VCaP (cell line): ENCODE measurements around the gene DPEP1.

Source experiments
- H3K27ac ChIP-seq: fragments of 450-650 bp; 2 replicates; pipeline ENCODE4 v1.5.1; 2017
- TF ChIP-seq, protein P1 (sequence below): fragments of 450-650 bp; conservative IDR thresholded peaks from 2 replicates; pipeline ENCODE4 v1.5.1; 2017; ENCODE audit warnings: mild to moderate bottlenecking, moderate library complexity

Gene DPEP1

GRCh38 chr16:89575247-89576152 is 37.9 kb upstream of the DPEP1 start, which contains the start of gene CPNE7:
TSS of gene CPNE7 (plus strand) at chr16:89575758. CDS start at chr16:89575898, 140 bp downstream.
- H3K27ac ChIP-seq = no peak within 1 kb of the TSS
- TF ChIP-seq, protein P1, sequence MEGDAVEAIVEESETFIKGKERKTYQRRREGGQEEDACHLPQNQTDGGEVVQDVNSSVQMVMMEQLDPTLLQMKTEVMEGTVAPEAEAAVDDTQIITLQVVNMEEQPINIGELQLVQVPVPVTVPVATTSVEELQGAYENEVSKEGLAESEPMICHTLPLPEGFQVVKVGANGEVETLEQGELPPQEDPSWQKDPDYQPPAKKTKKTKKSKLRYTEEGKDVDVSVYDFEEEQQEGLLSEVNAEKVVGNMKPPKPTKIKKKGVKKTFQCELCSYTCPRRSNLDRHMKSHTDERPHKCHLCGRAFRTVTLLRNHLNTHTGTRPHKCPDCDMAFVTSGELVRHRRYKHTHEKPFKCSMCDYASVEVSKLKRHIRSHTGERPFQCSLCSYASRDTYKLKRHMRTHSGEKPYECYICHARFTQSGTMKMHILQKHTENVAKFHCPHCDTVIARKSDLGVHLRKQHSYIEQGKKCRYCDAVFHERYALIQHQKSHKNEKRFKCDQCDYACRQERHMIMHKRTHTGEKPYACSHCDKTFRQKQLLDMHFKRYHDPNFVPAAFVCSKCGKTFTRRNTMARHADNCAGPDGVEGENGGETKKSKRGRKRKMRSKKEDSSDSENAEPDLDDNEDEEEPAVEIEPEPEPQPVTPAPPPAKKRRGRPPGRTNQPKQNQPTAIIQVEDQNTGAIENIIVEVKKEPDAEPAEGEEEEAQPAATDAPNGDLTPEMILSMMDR = no peak

DNA sequence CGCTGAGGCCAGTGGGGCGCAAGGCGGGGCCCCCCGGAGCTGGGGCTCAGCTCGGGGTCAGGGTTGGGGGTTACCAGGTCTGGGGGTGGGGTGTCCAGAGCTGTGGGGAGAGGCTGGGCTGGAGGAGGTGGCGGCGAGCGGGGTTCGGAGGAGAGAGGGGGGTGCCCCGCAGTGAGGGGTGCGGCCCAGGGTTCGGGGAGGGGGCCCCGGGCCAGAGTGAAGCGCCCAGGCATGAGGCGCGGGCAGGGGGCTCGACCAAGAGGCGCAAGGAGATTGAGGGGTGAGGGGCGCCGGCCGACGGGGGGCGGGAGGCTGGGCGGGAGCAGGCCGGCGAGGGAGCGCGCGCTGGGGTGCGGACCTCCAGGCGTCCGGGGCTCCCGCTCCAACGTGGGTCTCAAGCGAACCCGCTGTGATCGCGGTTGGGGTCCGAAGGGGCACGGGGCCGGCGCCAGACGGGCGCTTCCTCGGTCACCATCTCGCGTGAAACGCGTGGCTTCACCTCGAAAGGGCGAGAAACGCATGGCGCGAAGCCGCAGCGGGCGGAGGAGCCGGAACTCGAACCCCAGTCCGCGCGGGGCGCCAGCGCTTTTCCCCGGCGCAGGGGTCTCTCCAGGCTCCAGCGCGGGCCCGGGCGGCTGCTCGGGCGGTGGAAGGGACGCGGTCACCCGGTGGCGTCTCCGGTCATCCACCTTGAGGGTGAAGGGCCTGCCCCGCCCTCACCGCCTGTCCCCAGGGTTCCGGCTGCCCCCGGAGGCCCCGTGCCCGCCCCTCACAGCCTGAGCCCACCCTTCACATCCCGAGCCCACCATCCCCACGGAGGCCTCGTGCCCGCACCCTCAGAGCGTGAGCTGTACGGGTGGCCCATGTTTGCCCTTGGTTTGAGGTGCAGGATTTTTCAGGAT is 37.0 kb upstream of the DPEP1 start:
- TF ChIP-seq, protein P1 = no peak
- H3K27ac ChIP-seq = no peak overlapping the region

- TF ChIP-seq, protein P1 = no peak
- H3K27ac ChIP-seq = no peak overlapping the region
Measured at GRCh38 chr16:89577055-89577759, 36.2 kb upstream of the DPEP1 start.

- TF ChIP-seq, protein P1 = no peak
Measured at GRCh38 chr16:89579351-89579750, 34.1 kb upstream of the DPEP1 start.

DNA sequence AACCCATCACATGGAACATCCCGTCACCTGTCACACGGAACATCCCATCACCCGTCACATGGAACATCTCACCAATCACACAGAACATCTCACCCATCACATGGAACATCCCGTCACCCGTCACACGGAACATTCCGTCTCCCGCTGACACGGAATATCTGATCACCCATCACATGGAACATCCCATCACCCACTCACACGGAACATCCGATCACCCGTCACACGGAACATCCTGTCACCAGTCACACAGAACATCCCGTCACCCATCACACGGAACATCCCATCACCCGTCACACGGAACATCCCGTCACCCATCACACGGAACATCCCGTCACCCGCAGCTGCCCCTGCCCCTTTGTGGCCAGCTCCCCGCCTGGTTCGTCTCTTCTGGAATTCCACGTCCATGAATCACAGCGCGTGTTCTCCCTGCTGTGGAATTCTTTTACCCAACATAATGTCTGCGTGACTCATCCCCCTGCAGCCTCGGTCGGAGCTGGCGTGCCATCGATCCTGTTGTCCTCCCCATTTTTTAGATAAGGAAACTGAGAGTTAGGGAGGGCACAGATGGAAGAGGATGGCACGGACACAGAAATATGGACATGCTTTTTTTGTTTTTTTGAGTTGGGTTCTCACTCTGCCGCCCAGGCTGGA is 32.3 kb upstream of the DPEP1 start:
- TF ChIP-seq, protein P1 = no peak
- peak overlapping the region; percentile 80 for H3K27ac ChIP-seq

More at GRCh38 chr16:89579351-89579750, 34.1 kb upstream of the DPEP1 start:
- no peak overlapping the region for H3K27ac ChIP-seq

GRCh38 chr16:89581861-89582563 is 31.4 kb upstream of the DPEP1 start:
- TF ChIP-seq, protein P1 = no peak

More at GRCh38 chr16:89581861-89582563, 31.4 kb upstream of the DPEP1 start:
- peak overlapping the region; percentile 80 for H3K27ac ChIP-seq
